Mucosa of descending colon (tissue), 3 donors: ENCODE measurements around the gene PAK6. TPM values are rescaled to one million over a fixed set of nuclear protein-coding genes. Genes with fewer than 3 reads are reported as not detected.

Experiments used
- ATAC-seq: fragments of 200-7000 bp; cut with Tn5 transposase; one replicate; pipeline ENCODE4 v1.9.1; 2020; ENCODE audit warnings: mild to moderate bottlenecking, moderate library complexity
- DNase-seq, 3 donors: peaks; one replicate each; pipeline ENCODE4 v3.0.0-alpha.2; 2020
- H3K36me3 ChIP-seq: fragments of 200-600 bp; one replicate; pipeline ENCODE4 v1.8.0; 2021; ENCODE audit warnings: low read depth, mild to moderate bottlenecking
- H3K4me1 ChIP-seq: fragments of 200-600 bp; one replicate; pipeline ENCODE4 v1.8.0; 2021; ENCODE audit warnings: low read depth, mild to moderate bottlenecking
- H3K4me3 ChIP-seq: fragments of 200-600 bp; one replicate; pipeline ENCODE4 v1.8.0; 2021; ENCODE audit warnings: mild to moderate bottlenecking
- H3K9me3 ChIP-seq: fragments of 200-600 bp; one replicate; pipeline ENCODE4 v1.8.0; 2021; ENCODE audit warnings: mild to moderate bottlenecking
- intact Hi-C, 2 donors: fragments of 100-400 bp; cut with DNase I in 1 of 2; cut with micrococcal nuclease in 1 of 2; formaldehyde crosslinking; loops; one replicate each; pipeline versions ENCODE4 v1.11.0 to v1.11.1; 2022; cut with DNase I, micrococcal nuclease
- total RNA-seq, 3 donors: library from RNA; stranded (reverse); fragmentation: NEBNext Ultra II Directional in 2 of 3; extraction: Animal tissue kit (Norgen Biotek cat#: 25700) in 2 of 3; gene quantifications; one replicate each; pipeline versions ENCODE4 v1.2.1 to v1.2.4, GENCODE V29; 2021 to 2023
- TF ChIP-seq, protein P1 (sequence below): fragments of 200-600 bp; IDR thresholded peaks from one replicate; pipeline ENCODE4 v1.8.0; 2022; ENCODE audit warnings: antibody characterized with exemption, mild to moderate bottlenecking
- donor health status: DM: no; HTN: no; CAD: no; lungs with moderate emphysema.
- donor health status: DM: no; HTN: no; CAD: no.
- donor health status: DM: no; HTN: yes; CAD: no.

PAK6 gene
- total RNA-seq, 3 donors from 2014 or later = 0.98 to 3.1 (median 2.7) TPM

DNA sequence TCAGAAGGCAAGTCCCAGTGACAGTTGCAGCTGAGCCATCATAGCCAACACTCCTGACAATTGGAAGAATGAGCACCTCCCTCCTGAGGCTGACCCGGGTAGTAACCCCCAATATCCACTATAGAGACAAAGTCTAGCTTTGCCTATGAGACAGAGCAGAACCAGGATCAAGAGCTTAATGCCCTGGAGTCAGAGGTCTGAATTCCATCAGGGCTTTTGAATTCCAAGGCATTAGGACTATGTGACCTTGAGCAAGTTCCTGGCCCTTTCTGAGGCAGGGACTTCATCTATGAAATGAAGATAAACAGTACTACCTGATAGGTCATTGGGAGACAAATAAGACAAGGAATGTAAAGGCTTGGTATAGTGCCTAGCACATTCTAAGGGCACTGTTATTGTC is 81.5 kb downstream of the PAK6 start:
- intact Hi-C loops = no loop called here
- no peak for DNase-seq
- H3K36me3 ChIP-seq = no peaks in the 10 kb centered on the region
- no peaks in the 10 kb centered on the region for H3K9me3 ChIP-seq
- no peak for ATAC-seq
- peaks cover 11% of the 10 kb centered on the region for H3K4me1 ChIP-seq
- H3K4me3 ChIP-seq = no peak overlapping the region
- TF ChIP-seq, protein P1, sequence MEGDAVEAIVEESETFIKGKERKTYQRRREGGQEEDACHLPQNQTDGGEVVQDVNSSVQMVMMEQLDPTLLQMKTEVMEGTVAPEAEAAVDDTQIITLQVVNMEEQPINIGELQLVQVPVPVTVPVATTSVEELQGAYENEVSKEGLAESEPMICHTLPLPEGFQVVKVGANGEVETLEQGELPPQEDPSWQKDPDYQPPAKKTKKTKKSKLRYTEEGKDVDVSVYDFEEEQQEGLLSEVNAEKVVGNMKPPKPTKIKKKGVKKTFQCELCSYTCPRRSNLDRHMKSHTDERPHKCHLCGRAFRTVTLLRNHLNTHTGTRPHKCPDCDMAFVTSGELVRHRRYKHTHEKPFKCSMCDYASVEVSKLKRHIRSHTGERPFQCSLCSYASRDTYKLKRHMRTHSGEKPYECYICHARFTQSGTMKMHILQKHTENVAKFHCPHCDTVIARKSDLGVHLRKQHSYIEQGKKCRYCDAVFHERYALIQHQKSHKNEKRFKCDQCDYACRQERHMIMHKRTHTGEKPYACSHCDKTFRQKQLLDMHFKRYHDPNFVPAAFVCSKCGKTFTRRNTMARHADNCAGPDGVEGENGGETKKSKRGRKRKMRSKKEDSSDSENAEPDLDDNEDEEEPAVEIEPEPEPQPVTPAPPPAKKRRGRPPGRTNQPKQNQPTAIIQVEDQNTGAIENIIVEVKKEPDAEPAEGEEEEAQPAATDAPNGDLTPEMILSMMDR = no peak

DNA sequence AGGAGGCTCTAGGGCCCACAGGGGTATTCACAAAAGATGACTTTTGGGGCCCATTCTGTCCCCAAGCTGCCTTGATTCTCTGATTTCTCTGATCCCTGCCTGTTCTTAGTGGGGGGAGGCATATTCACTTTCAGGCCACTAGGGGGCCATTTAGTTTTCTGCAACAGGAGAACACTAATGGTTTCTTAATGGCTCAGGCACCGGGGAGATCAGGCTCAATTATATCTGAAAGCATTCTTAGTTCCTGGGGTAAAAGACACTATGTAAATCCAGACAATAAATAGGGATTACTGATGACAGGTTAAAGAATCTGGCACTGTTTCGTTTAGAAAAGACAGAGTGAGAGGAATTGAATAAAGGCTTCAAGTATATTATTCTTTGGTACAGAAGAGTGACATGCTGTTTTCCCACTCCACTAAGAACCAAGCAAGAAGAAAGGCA is 82.1 kb downstream of the PAK6 start:
- Histone ChIP-seq H3K4me3 (no peak overlapping the region), H3K36me3 (no peaks in the 10 kb centered on the region), H3K4me1 (peaks cover 16% of the 10 kb centered on the region), H3K9me3 (no peaks in the 10 kb centered on the region)
- DNase-seq = peak in 1 of 3 donors; percentile 80
- intact Hi-C loops = no loop called here
- peak; percentile 38 for ATAC-seq
- TF ChIP-seq, protein P1 = peak; percentile 84

DNA sequence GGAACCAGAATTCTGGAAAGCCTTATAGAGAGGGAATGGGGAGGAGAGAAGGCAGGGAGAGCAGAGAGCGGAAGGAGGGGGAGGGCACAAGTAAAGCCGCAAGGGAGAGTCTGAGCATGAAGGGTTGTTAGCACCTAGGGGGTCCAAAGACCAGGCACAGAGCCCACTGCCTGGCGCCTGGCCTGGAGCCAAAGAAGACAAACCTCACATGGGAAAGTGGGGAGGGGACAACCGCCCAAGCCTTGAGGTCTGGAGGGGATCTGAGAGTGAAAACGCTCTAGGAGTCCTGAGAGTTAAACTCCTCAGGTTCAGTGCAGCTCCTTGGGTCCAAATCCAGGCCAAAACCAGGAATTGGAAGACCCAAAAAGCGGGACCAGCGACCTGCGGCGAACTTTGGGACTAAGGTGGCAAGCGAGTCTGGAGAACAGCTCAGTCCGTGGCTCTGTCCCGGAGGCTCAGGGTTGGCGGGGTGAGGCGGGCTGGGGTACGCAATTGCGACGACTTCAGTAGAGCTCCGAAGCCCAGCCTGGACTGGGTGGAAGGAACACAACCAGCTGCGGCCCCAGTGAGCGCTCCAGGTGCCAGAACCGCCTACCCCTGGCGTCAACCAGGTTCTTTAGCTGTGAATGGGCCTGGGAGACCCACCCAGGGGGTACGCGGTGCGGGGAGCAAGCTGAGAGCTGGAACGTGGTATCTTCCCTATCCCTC is 83.8 kb downstream of the PAK6 start:
- ATAC-seq (no peak), DNase-seq (peak in 1 of 3 donors; percentile 74)
- TF ChIP-seq, protein P1 = no peak
- no peak overlapping the region for H3K4me3 ChIP-seq
- peaks cover 16% of the 10 kb centered on the region for H3K4me1 ChIP-seq
- H3K9me3 ChIP-seq = no peaks in the 10 kb centered on the region
- intact Hi-C loops = no loop called here
- H3K36me3 ChIP-seq = no peaks in the 10 kb centered on the region

DNA sequence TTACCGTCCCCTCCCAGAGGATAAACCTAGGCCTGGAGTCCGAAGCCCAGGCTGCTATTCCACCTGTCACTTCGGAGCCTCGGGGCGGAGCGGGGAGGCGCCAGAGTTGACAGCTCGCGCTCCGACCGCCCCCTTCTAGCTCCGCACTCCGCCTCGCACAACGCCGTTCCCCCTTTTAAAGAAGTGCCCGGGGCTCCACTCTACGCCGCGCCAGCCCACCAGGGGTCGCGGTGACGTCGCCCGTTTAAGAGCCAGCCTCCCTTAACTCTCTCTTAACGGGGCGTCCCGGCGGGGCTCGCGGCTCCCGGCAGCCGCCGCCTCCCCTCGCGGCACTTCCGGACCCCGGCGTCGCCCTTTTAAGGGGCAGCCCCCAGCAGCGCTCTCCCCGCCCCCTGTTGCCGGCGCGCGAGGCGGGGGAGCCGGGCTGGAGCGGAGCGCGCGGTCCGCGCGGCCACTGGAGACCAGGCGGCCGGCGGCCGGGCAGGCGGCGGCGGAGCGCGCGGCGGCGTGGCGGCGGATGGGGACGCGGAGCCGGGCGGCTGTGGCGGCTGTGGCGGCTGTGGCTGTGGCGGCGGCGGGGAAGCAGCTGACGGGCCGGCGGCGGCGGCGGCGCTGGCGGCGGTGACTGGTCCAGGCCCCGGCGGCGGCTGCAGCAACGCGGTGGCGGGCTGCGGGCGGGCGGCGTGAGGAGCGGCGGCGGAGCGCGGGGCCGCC is 84.5 kb downstream of the PAK6 start, which contains the start of gene INAFM2:
TSS of gene INAFM2 (plus strand) at position 454 of the 714 bp plus-strand sequence. CDS start 364 bp downstream, outside the sequence.
- intact Hi-C loops = no loop called here

More for the DNA sequence above, 84.5 kb downstream of the PAK6 start, which contains the start of gene INAFM2:
- ATAC-seq (peak; percentile 94), DNase-seq (peak; percentile 91 to 94 (median 94))
- H3K4me3 ChIP-seq = peak within 1 kb of the TSS; percentile 72
- peaks cover 16% of the 10 kb centered on the region for H3K4me1 ChIP-seq
- no peaks in the 10 kb centered on the region for H3K36me3 ChIP-seq
- TF ChIP-seq, protein P1 = peak; percentile 73
- H3K9me3 ChIP-seq = no peaks in the 10 kb centered on the region
